NCI-H1105 treated with DMSO at 0.1 percent for 48 hours (cell line): Measurements from ENCODE around the gene DCAF6.
"Not testable (repeated sequence)": the region's sequence is repeated elsewhere in the genome, so short reads cannot be mapped to it uniquely, and the experiment has no call there.

Experiments used
- DNase-seq: peaks from one replicate; lab custom pipeline; 2025; lab: John Stamatoyannopoulos, UW

DCAF6 gene

DNA sequence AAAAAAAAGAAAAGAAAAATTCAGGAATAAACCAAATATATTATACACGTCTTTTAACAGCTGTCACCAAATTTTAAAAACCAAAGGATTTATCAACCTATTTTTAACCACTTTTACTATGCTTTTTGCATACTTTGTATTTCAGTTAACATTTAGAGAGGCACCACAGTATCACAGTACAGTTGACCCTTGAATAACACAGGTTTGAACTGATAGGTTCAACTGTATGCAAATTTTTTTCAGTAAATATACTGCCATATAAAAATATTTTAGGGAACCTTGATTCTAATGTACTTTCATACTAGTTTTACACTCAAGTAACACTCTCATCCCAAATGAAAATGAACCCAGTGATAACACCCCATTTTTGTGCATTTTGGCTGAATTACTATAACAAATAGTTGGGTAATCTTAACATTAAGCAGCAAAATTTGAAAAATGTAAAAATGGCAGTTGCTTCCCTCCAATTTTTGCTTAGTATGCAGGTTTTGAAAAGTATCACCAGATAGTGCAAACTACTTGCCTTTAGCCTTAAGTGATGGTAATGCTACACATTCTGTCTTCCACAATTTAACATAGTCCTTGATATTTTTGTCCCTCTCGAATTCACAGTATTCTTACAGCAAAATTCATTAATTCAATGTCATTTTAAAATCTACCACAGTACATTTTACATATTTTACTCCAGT is 11.8 kb upstream of the DCAF6 start:
- DNase-seq, result no peak

DNA sequence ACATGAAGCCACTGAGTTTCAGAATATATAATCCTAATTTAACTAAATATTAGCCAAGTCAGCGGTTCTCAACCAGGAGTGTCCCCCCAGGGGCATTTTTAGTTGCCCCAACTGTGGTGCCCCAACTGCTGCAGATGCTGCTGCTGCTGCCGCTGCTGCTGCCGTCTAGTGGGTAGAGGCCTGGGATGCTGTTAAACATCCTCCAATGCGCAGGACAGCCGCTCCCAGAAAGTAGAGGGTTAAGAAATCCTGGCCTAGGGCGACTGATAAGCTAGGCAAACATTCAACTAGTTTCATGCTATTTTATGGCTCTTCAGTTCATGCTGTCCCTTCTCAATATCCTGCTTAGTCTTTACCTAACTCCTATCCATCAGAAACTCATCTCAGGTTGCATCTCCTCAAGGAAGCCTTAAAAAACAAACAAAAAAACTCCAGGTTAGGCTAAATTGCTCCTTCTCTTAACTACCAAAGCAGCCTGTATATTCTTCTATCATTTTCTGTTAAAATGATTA is 9.9 kb upstream of the DCAF6 start:
- DNase-seq, result no peak

DNA sequence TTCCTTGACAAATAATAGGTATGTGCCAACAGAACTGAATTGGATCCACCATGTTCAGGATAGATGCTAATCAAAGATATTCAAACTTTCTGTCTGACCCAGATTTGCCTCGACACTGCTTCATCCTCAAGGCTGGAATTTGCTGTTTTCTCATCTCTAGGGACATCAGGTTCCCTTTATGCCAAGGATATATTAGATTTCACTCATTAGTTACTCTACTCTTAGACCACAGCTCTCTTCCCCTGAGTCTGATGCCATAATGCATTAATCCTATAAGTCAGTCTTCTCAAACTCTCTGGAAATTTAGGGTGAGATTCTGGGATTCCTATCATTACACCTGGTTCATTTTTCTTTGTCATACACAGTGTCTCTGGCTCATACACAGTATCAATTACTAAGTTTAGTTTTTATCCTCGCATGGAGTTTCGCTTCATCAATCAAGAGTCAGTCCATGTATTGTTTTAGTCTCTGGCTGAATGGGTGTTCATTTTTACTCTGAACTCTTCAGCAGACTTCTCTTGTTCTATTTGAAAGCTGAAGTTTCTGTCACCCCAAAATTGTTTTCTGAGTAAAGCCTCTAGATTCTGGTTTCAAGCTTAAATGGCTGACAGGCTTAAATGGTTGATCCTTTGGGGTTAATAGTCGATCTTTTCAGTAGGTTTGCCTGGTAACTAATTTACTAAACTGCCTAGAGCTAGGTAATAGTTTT is 9.3 kb upstream of the DCAF6 start:
- DNase-seq, result no peak

DNA sequence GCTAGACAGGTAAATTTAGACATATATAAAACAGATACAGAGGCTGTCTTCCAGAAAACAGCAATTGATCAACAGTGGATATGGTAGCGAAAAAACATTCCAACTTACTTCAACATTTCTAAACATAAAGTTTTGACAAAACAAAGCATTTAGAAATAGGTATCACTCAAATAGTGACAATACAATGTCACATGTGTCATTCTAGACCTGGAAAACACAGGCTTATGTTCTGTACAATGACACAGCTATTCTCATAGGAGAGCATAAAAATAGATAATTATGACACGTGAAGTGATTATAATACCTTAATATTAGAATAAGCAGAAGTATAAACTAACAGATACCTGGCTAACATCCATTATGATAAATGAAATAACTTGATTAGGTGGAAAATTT is 8.0 kb upstream of the DCAF6 start:
- no peak for DNase-seq

DNA sequence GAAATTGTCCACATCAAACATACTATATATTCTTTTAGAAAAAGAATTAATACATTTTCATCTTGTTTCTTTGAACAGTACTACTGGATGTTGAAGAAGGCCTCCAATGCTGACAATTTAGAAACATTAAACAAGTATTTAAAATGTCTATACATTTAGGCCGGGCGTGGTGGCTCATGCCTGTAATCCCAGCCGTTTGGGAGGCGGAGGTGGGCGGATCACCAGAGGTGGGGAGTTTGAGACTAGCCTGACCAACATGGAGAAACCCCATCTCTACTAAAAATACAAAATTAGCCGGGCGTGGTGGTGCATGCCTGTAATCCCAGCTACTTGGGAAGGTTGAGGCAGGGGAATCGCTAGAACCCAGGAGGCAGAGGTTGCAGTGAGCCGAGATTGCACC is 7.6 kb upstream of the DCAF6 start:
- DNase-seq, result not testable (repeated sequence)

DNA sequence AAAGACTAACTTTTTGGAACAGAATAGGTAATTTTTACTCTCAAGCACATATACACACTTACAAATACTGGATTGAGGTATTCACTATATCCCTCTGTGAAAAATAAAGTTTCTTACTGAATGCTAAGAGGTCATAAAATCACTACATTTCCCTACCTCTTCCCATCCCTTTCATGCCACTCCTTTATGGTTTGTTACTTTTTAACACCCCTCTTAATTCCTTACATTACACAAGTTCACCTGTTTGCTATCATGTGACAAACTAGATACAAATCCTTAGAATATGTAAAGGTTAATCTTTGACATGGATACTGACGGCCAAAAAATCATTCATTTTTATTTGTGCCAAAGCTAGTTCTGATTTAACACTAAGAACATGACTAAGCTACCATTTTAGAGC is 6.8 kb upstream of the DCAF6 start:
- no peak for DNase-seq

DNA sequence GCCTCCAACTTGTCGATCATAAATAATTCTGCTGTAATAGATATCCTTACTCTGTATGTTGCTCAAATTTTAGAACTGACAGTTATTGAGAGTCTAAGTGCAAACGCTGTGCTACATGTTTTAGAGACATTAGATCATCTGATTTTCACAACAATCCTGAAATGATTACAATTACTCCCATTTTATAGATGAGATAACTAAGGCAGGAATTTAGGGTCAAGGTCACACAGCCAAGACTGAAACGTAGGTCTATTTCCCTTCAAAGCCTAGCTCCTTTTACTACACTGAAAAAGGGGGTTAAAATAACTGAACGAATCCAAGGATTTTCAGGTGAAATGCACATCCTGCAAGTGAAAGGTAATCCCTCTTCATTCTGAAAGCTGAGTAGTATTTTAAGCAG is 2.7 kb upstream of the DCAF6 start:
- no peak for DNase-seq

DNA sequence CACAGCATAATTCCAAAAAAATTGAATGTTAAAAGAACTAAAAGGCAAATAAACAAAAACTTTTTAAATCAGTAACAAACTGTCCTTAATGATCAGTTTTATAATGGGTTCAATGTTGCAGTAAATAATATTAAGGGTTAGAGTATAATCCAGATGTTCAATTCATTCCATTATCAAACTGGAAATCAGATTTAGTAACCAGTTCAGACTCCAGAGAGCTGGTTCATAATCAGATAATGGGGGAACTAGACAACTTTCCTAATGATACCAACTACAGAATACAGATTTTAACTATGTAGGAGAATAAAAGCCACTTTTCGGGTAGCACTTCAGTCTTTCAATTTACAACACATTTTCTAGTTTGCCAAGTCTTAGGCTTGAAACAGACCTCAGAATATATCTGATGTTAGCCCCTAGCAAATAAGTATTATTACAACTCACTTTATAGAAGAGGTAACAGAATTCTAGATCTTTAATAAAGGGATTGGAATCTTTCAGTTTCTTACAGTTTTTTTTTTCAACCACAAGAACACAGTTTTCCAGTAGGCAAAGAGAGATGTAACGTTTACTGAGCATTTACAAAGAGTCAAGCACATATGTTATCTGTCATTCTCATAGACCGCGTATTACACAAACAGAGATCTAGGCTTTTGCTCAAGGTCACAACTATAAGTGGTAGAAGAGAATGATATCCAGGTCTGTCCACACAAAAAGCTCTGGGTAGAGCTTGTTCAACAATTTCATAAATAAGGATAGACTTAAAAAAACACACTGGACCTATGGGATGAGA is 1.9 kb upstream of the DCAF6 start:
- DNase-seq, result peak; percentile 36

DNA sequence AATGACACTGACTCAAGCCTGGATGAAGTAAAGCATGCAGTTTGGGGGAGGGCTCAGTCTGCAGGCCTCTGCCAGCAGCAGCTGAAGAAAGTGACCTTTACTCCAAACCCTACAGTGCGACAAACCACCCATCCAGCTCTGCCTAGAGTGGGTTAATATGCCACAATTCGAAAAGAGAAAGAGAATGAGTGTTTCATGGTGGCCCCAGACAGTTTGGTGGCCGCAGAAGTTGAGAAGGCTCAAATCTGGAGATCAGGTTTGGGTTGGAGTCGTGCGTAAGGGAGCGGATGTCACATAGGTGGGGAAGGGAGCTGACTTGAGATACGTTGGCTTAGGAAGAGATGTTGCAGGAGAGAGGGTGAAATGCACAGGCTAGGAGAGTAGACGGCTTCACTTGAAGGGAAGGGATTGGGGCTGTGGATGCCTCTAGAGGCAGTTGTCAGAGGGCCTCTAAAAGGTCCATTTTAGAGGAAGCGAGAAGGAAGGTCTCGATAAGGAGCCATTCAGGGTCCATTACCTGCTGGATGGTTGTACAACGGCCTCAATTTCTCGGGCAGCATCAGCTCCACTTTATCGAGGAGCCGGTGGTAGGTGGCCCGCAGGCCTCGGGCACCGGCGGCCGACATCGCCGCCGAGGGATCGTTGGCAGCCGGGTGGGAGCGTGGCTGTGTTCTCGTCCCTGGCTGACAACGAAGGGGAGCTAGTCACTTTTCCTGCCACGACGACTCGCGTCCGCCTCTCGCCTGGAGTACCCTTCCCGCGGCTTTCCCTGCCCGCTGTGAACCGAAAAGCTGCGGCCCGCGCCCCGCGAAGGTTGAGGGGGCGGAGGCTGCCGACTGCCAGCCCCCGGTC is 1.0 kb upstream of the DCAF6 start:
- DNase-seq, result peak; percentile 60

DNA sequence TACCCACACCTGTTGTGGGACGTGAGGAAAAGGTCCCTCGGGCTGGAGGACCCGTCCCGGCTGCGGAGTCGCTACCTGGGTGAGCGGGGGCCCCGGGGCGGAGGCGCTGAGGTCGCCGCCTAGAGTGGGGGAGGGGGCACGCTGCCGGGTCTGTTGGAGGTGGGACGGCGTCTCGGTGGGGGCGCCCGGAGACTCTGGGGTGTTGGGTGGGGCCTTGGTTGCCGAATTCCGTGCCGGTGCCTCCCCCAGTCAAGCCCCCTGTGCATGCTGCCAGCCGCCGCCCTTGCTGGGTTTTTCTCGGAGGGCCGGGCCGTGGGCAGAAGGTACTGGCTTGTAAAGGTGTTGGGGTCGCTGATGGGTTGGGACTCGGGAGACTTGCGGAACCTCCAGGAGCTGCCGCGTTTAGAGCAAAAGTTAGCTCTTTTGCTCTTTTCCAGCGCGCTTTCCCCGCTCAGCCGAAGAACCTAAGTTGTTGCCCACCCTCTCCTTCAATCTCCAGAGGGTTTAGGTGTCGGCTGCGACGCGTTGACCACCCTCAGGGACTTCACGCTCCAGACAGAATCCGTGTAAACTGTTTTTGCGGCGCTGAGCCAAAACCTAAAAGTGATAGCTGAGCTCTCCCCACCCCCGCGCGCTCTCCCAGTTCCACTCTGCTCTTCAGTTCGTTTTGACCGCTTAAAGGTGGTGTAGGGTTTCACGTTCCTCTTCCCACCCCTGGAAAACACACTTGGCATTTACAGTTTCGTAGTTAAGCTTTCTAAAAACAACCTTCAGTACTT is 636 bp downstream of the DCAF6 start, which contains the start of gene MPC2:
Gene MPC2, minus strand, starts transcription at position 143 of the 779 bp plus-strand sequence. CDS start 1,231 bp downstream, outside the sequence.
- peak; percentile 79 for DNase-seq

DNA sequence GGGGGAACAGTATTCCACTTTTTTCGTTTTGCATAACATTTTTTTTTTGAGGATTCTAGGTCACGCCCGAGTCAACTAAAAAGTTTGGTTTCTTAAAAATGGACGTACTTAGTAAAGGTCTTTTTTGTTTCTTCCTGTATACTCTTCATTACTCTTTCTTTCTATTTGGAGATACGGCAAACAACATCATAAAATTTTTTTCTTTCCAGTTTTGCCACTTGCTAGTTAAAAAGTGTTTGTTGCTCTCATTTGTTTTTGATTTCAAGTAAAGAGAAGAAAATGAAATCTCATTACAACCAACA is 1.2 kb downstream of the DCAF6 start:
- DNase-seq, result no peak

DNA sequence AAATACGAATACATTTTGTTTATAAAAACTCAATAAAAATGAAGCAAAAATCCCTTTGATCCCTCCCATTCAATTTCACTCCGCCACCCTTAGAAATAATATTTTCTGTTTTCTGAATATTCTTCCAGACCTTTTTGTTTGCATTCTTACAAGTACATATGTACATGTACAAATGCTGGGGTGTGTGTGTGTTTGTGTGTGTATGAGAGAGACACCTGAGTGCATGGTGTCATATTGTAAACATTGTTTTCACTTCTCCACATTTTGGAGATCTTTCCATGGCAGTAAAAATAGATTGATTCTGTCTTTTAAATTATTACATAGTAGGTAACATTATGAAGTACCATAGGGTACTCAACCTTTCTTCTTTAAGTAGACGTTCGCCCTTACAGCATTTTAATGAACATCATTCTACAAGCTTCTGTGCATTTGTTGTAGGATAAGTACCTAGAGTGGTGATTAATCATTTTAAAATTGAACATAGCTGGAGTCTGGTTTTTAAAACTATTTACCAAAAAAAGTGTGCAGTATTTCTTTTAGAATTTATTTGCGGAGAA is 1.7 kb downstream of the DCAF6 start:
- DNase-seq, result peak; percentile 9

DNA sequence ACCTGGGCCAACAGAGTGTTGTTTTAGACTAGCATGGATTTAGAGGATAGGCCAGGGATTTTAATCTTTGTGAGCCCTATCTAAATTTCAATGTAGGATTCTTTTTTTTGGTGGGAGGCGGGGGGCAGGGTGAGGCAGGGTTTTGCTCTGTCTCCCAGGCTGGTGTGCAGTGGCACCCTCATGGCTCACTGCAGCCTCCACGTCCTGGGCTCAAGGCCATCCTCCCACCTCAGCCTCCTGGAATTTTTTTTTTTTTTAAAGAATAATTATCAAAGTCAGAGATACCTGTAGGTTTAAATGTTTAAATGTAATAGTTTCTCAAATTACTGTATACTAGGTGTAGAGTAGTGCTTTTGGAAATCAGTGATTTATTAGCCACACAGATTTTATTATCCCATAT is 3.8 kb downstream of the DCAF6 start:
- no peak for DNase-seq

DNA sequence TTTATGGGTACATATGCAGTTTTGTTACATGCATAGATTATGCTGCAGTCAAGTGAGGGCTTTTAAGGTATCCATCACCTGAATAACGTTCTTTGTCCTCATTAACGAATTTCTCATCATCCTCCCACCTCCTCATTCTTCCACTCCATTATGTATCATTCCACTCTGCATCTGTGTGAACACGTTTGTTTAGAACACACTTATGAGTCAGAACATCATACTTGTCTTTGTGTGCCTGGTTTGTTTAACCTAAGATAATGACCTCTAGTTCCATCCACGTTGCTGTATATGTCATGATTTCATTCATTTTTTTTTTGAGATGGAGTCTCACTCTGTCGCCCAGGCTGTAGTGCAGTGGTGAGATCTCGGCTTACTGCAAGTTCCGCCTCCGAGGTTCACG is 7.1 kb downstream of the DCAF6 start:
- DNase-seq, result no peak

DNA sequence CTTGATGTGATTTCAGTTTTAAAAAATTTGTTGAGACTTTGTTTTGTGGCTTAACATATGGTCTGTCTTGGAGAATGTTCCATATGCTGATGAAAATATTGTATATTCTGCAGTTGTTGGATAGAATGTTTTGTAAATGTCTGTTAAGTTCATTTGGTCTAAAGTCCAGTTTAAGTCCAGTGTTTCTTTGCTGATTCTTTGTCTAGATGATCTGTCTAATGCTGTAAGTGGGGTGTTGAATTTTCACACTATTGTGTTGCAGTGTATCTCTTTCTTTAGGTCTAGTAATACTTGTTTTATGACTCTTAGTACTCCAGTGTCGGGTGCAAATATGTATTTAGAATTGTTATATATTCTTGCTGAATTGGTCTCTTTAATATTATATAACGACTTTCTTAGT is 11.2 kb downstream of the DCAF6 start:
- DNase-seq, result no peak

DNA sequence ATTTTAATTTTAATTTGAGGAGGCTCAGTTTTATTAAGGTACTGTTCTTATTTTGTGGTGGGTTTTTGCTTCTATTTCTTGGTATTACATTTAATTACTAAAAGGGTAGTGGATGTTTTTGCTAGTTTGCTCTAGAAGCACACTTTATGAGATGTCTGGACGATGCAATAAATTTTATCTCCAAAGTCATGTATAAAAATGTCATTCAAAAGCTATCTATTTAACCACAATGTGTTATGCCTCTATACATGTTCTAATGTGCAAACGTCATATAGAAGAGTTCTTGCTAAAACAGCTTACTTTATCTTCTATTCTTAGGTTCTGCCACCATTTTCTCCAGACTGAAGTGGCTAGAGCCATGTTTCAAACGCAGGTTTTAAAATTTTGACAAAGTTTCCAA is 13.3 kb downstream of the DCAF6 start:
- no peak for DNase-seq

DNA sequence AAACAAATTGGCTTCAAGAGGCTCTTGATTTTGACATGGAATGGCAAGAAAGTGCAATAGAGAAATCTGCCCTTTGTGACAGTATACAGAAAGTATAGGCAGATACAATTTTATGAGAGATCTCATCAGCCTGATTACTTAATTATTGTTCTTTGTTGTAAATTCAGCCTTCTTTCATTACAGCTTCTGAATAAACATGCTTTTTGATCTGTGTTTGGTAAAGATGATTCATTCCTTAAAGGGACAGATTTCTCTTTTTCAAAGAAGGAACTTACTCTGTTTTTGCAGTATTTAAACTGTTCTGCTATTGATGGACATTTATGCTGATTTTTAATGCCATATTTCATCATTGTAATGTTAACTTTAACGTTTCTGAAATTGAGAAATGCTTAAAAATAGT is 14.1 kb downstream of the DCAF6 start:
- DNase-seq, result peak; percentile 48

DNA sequence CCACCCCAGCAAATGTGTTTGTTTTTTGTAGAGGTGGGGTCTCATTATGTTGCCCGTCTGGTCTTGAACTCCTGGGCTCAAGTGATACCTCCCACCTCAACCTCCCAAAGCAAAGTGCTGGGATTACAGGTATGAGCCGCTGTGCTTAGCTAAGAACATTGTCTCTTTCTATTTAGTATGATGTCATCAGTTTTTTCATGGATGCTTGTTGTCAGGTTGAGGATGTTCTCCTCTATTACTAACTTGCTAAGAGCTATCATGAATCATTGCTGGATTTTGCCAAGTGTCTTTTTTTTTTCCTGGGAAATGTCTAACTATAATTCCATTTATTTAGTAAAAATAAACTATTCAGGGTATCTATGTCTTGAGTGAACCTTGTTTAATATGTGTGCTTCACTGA is 19.4 kb downstream of the DCAF6 start:
- DNase-seq, result no peak

DNA sequence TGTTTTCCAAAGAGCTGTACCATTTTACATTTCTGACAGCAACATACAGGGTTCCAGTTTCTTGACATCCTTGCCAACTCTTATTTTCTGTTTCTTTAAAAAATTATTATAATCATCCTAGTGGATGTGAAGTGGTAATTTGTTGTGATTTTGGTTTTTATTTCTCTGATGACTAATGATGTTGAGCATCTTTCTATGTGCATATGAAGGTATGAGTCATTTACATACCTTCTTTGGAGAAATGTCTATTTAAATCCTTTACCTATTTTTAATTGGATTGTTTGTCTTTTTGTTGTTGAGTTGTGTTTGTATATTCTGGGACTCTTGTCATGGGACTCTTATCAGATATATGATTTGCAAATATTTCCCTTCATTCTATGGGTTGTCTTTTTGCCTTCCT is 21.2 kb downstream of the DCAF6 start:
- no peak for DNase-seq

DNA sequence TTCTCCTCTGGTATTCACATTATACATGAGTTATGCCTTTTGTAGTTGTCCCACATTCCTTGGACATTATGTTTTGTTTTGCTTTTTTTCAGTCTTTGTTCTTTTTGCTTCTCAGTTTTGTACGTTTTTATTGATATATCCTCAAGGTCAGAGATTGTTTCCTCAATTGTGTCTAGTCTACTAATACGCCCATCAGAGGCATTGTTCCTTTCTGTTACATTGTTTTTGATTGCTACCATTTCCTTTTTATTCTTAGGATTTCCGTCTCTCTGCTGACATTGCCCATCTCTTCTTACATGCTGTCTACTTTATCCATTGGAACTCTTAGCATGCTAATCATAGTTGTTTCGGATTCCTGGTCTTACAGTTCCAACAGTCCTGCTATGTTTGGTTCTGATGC is 28.2 kb downstream of the DCAF6 start:
- no peak for DNase-seq

DNA sequence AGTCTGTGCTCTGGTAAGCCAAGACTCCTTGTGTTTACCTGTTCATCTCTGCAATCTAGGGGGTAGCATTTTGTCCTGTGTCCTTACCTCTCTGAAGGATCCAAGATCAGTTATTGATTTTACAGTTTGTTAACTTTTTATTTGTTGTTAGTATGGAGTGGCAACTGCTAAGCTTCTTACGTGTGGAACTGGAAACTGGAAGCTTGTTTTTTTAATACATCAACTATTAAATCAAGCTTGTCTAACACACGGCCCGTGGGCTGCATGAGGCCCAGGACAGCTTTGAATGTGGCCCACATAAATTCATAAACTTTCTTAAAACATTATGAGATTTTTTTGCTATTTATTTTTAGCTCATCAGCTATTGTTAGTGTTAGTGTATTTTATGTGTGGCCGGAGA is 29.6 kb downstream of the DCAF6 start:
- DNase-seq, result no peak
